Keratinocyte (primary cell): ENCODE results near the gene CYFIP1.

Experiments used
- CTCF ChIP-seq, 3 experiments: IDR thresholded peaks in 1 of 3; conservative IDR thresholded peaks in 1 of 3; optimal IDR thresholded peaks in 1 of 3; 2 replicates in 2 of 3; 3 replicates in 1 of 3; pipeline versions ENCODE3 to v1.5.1; 2011; ENCODE audit warnings: low read length in 3 of 3, mild to moderate bottlenecking in 3 of 3, moderate library complexity in 2 of 3, control low read depth in 1 of 3, inconsistent platforms in 1 of 3; ENCODE audit not compliant: insufficient read depth in 2 of 3; ENCODE audit errors: extremely low read depth in 1 of 3
- EZH2 ChIP-seq: IDR thresholded peaks from one replicate; pipeline ENCODE4 v1.6.1; 2012; ENCODE audit warnings: inconsistent platforms, mild to moderate bottlenecking, low read length, moderate library complexity

GRCh38 chr15:22893881-22894280 is 86.3 kb downstream of the CYFIP1 start:
- no peak for TF ChIP-seq EZH2
- TF ChIP-seq CTCF (optimal IDR thresholded peaks at IDR 0.05 in 1 of 3, IDR thresholded peaks at IDR 0.05 in 1 of 3, conservative IDR thresholded peaks at IDR 0.05 in 1 of 3; ENCODE audit: extremely low read depth in 1 of 3, insufficient read depth in 2 of 3, low read length in 3 of 3): no peak
